ENCODE data around the gene RGS1. TPM values are rescaled to one million over a fixed set of nuclear protein-coding genes. Genes with fewer than 3 reads are reported as not detected.

RGS1 gene
- total and polyA plus RNA-seq, 2 experiments from 2014 or later = not detected

- in situ Hi-C loops (cut with MboI) = loop anchor here (10.0 kb wide), 1 partner anchor 400 kb away; no protein-coding TSS in a partner anchor
- Histone ChIP-seq H3F3A (ENCODE audit: insufficient read depth) (no peaks in the 10 kb centered on the region), H3K4me2 (ENCODE audit: unreplicated experiment) (no peak overlapping the region), H4K20me1 (ENCODE audit: insufficient read depth) (no peaks in the 10 kb centered on the region), H3K79me2 (ENCODE audit: insufficient read depth) (no peaks in the 10 kb centered on the region), H3K9me3 (ENCODE audit: low read depth) (no peaks in the 10 kb centered on the region), H3K27ac (no peak overlapping the region), H2AFZ (no peak overlapping the region), H3K4me1 (ENCODE audit: insufficient read depth) (no peaks in the 10 kb centered on the region), H3K27me3 (replicated peaks; ENCODE audit: insufficient read depth) (no peaks in the 10 kb centered on the region), H3K9me2 (ENCODE audit: insufficient read depth) (no peaks in the 10 kb centered on the region), H3K9ac (no peak overlapping the region), H3K4me3 (no peak overlapping the region), H3K36me3 (ENCODE audit: low read depth) (no peaks in the 10 kb centered on the region)
- TF ChIP-seq EZH2phosphoT487 (IDR thresholded peaks at IDR 0.05; ENCODE audit: insufficient read depth, low read depth) = no peak
- TF ChIP-seq EZH2 (IDR thresholded peaks at IDR 0.05; ENCODE audit: insufficient read depth, poor library complexity, severe bottlenecking) = no peak
- 95 to 100% methylated on average over 1 of the region's 1 CpG for WGBS, 2 experiments (ENCODE audit: low coverage in 1 of 2, low lambda C conversion rate in 2 of 2, missing lambda C conversion rate in 2 of 2)
- DNase-seq = no peak
Observed at GRCh38 chr1:192615055-192615454, 39.5 kb downstream of the RGS1 start.

- Histone ChIP-seq H3F3A (ENCODE audit: insufficient read depth) (no peaks in the 10 kb centered on the region), H3K9me3 (ENCODE audit: low read depth) (no peaks in the 10 kb centered on the region), H3K4me2 (ENCODE audit: unreplicated experiment) (no peak overlapping the region), H2AFZ (no peak overlapping the region), H3K9me2 (ENCODE audit: insufficient read depth) (no peaks in the 10 kb centered on the region), H4K20me1 (ENCODE audit: insufficient read depth) (no peaks in the 10 kb centered on the region), H3K27me3 (replicated peaks; ENCODE audit: insufficient read depth) (no peaks in the 10 kb centered on the region), H3K4me3 (no peak overlapping the region), H3K27ac (no peak overlapping the region), H3K79me2 (ENCODE audit: insufficient read depth) (no peaks in the 10 kb centered on the region), H3K9ac (no peak overlapping the region), H3K36me3 (ENCODE audit: low read depth) (no peaks in the 10 kb centered on the region), H3K4me1 (ENCODE audit: insufficient read depth) (no peaks in the 10 kb centered on the region)
- TF ChIP-seq EZH2phosphoT487 (IDR thresholded peaks at IDR 0.05; ENCODE audit: insufficient read depth, low read depth) = no peak
- no peak for TF ChIP-seq EZH2 (IDR thresholded peaks at IDR 0.05; ENCODE audit: insufficient read depth, poor library complexity, severe bottlenecking)
- in situ Hi-C loops (cut with MboI) = no loop called here
- no peak for DNase-seq
Observed at GRCh38 chr1:192620071-192620635, 44.6 kb downstream of the RGS1 start.

- Histone ChIP-seq H3K27ac (no peak overlapping the region), H3K27me3 (replicated peaks; ENCODE audit: insufficient read depth) (no peaks in the 10 kb centered on the region), H3F3A (ENCODE audit: insufficient read depth) (no peaks in the 10 kb centered on the region), H4K20me1 (ENCODE audit: insufficient read depth) (no peaks in the 10 kb centered on the region), H3K4me2 (ENCODE audit: unreplicated experiment) (no peak overlapping the region), H3K9ac (no peak overlapping the region), H2AFZ (no peak overlapping the region), H3K79me2 (ENCODE audit: insufficient read depth) (no peaks in the 10 kb centered on the region), H3K36me3 (ENCODE audit: low read depth) (no peaks in the 10 kb centered on the region), H3K9me3 (ENCODE audit: low read depth) (no peaks in the 10 kb centered on the region), H3K4me3 (no peak overlapping the region), H3K4me1 (ENCODE audit: insufficient read depth) (no peaks in the 10 kb centered on the region), H3K9me2 (ENCODE audit: insufficient read depth) (no peaks in the 10 kb centered on the region)
- no peak for TF ChIP-seq EZH2 (IDR thresholded peaks at IDR 0.05; ENCODE audit: insufficient read depth, poor library complexity, severe bottlenecking)
- no peak for TF ChIP-seq EZH2phosphoT487 (IDR thresholded peaks at IDR 0.05; ENCODE audit: insufficient read depth, low read depth)
- WGBS, 2 experiments (ENCODE audit: low coverage in 1 of 2, low lambda C conversion rate in 2 of 2, missing lambda C conversion rate in 2 of 2) = 47% methylated on average over 3 of the region's 3 CpGs
- in situ Hi-C loops (cut with MboI) = no loop called here
- no peak for DNase-seq
Observed at GRCh38 chr1:192626366-192627179, 51.0 kb downstream of the RGS1 start.

GRCh38 chr1:192627901-192628300, 52.3 kb downstream of the RGS1 start:
- no peaks in the 10 kb centered on the region for H3K36me3 ChIP-seq (ENCODE audit: low read depth)
- no peak overlapping the region for H3K4me3 ChIP-seq
- no peak overlapping the region for H2AFZ ChIP-seq
- H4K20me1 ChIP-seq (ENCODE audit: insufficient read depth) = no peaks in the 10 kb centered on the region
- H3F3A ChIP-seq (ENCODE audit: insufficient read depth) = no peaks in the 10 kb centered on the region
- H3K9me2 ChIP-seq (ENCODE audit: insufficient read depth) = no peaks in the 10 kb centered on the region
- no peaks in the 10 kb centered on the region for H3K9me3 ChIP-seq (ENCODE audit: low read depth)
- no peaks in the 10 kb centered on the region for H3K27me3 ChIP-seq (replicated peaks; ENCODE audit: insufficient read depth)
- no peak overlapping the region for H3K4me2 ChIP-seq (ENCODE audit: unreplicated experiment)
- no peaks in the 10 kb centered on the region for H3K4me1 ChIP-seq (ENCODE audit: insufficient read depth)
- H3K79me2 ChIP-seq (ENCODE audit: insufficient read depth) = no peaks in the 10 kb centered on the region
- DNase-seq = no peak
- in situ Hi-C loops (cut with MboI) = no loop called here
- TF ChIP-seq EZH2 (IDR thresholded peaks at IDR 0.05; ENCODE audit: insufficient read depth, poor library complexity, severe bottlenecking) (no peak), EZH2phosphoT487 (IDR thresholded peaks at IDR 0.05; ENCODE audit: insufficient read depth, low read depth) (no peak)
- H3K27ac ChIP-seq = no peak overlapping the region
- 92 to 94% methylated on average over 5 of the region's 5 CpGs for WGBS, 2 experiments (ENCODE audit: low coverage in 1 of 2, low lambda C conversion rate in 2 of 2, missing lambda C conversion rate in 2 of 2)
- H3K9ac ChIP-seq = no peak overlapping the region
